ENCODE measurements around the gene MYDGF. TPM values are rescaled to one million over a fixed set of nuclear protein-coding genes. Genes with fewer than 3 reads are reported as not detected.

The MYDGF gene
- total and polyA plus RNA-seq, 2 of the 13 experiments (the other 11 are each of a cell fraction or from before 2014, with no cell fraction given) = 116 to 198 TPM

DNA sequence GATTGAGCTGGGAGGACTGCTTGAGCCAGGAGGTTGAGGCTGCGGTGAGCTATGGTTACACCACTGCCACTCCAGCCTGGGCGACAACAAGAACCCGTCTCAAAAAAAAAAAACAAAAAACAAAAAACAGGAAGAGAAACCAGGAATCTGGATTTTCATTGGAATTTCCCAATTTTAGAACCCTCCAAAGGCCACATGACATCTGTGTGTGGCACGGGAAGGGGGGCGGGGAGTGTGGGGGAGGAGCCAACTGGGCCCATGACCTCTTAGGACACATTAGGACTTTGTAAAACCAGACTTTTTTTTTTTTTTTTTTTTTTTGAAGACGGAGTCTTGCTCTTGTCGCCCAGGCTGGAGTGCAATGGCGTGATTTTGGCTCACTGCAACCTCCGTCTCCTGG lies 21.2 kb upstream of the MYDGF start:
- Histone ChIP-seq H3K4me1 (ENCODE audit: insufficient read depth, low read length) (peaks cover 15% of the 10 kb centered on the region), H3K27me3 (ENCODE audit: control insufficient read depth in 1 of 2, insufficient read depth in 2 of 2, low read length in 2 of 2) (no peaks in the 10 kb centered on the region; a peak in 1 of 5 replicates), H3K9ac (ENCODE audit: insufficient read depth, low read depth, low read length) (no peak overlapping the region), H3K9me3 (ENCODE audit: low read length) (no peaks in the 10 kb centered on the region), H4K20me1 (ENCODE audit: insufficient read depth, low read length) (no peaks in the 10 kb centered on the region), H3K27ac (ENCODE audit: extremely low read length, insufficient read depth, low read length) (no peak overlapping the region), H3K79me2 (ENCODE audit: insufficient read depth, low read length) (no peaks in the 10 kb centered on the region), H2AFZ (ENCODE audit: low read length) (no peak overlapping the region), H3K36me3 (replicated peaks in 1 of 2; ENCODE audit: control insufficient read depth in 1 of 2, insufficient read depth in 2 of 2, low read length in 2 of 2) (peaks cover 30 to 60% of the 10 kb centered on the region in 2 experiments), H3K4me3 (replicated peaks in 1 of 3; ENCODE audit: insufficient read depth in 1 of 3, low read depth in 2 of 3, low read length in 3 of 3) (no peak overlapping the region), H3K4me2 (ENCODE audit: low read depth, low read length) (no peak overlapping the region)
- no peak for FAIRE-seq
- ChIA-PET CTCF (ENCODE audit: low intra/inter-chr PET ratio, low total read pairs) (no interaction called here), POLR2A (no interaction called here)
- no peak for DNase-seq (ENCODE audit: low spot score)
- intact Hi-C loops (cut with micrococcal nuclease; ENCODE audit: unreplicated experiment) = no loop called here
- TF ChIP-seq NCOA2 (CRISPR knock-in tag; IDR thresholded peaks at IDR 0.05) (no peak), CBX5 (CRISPR knock-in tag; IDR thresholded peaks at IDR 0.05; ENCODE audit: borderline replicate concordance) (no peak), ZNF850 (CRISPR knock-in tag; conservative IDR thresholded peaks at IDR 0.05) (no peak), TOE1 (CRISPR knock-in tag; IDR thresholded peaks at IDR 0.05) (no peak), MIER2 (CRISPR knock-in tag; IDR thresholded peaks at IDR 0.05) (no peak), ZNF383 (CRISPR knock-in tag; IDR thresholded peaks at IDR 0.05; ENCODE audit: borderline replicate concordance) (no peak), TEF (CRISPR knock-in tag; IDR thresholded peaks at IDR 0.05) (no peak), ZNF619 (CRISPR knock-in tag; IDR thresholded peaks at IDR 0.05) (no peak), ZNF841 (CRISPR knock-in tag; IDR thresholded peaks at IDR 0.05; ENCODE audit: borderline replicate concordance) (no peak), ZFP62 (CRISPR knock-in tag; IDR thresholded peaks at IDR 0.05) (no peak), ZC3H4 (CRISPR knock-in tag; IDR thresholded peaks at IDR 0.05; ENCODE audit: borderline replicate concordance) (no peak), ZNF317 (CRISPR knock-in tag; IDR thresholded peaks at IDR 0.05) (no peak)
- TF ChIP-seq, protein P1, sequence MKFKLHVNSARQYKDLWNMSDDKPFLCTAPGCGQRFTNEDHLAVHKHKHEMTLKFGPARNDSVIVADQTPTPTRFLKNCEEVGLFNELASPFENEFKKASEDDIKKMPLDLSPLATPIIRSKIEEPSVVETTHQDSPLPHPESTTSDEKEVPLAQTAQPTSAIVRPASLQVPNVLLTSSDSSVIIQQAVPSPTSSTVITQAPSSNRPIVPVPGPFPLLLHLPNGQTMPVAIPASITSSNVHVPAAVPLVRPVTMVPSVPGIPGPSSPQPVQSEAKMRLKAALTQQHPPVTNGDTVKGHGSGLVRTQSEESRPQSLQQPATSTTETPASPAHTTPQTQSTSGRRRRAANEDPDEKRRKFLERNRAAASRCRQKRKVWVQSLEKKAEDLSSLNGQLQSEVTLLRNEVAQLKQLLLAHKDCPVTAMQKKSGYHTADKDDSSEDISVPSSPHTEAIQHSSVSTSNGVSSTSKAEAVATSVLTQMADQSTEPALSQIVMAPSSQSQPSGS (CRISPR knock-in tag; IDR thresholded peaks at IDR 0.05) = no peak
- no TSS peak for BruUV-seq (replicated peaks)
- no peak for ATAC-seq
- in situ Hi-C loops (cut with HindIII; ENCODE audit: extremely low pct_ligation_motif_present, low pct_unique_long_range_greater_than_20kb) = no loop called here
- 90% methylated on average over 9 of the region's 9 CpGs for WGBS (ENCODE audit: low lambda C conversion rate)

All from HepG2 (cell line).